Measurements from ENCODE around the gene RPL22.

Gene RPL22

DNA sequence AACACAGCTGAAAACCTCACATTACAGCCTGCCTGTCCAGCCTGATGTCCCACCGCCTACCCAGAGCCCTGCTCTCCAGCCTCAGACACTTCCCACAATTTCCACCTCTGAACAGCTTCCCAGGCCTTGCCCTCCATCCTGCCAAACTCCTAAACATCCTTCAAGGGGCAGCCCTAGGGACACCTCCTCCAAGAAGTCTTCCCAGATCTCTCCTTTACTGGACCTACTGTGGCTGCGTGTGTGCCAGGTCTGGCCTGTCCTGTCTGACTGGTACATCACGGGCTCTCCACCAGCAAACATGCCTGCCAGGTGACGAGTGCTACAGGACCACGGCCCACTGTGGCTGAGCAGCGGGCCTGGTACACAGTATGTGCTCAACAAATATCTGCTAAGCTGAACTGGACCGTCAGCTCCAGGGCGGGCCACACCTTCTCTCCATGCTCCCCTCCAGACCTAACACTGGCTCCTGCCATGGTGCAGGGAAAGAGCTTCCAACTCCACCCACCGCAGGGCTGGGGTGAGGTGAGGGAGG, 48.0 kb downstream of the RPL22 start:
- DNase-seq (ENCODE audit: low spot score) = no peak

- no peak for DNase-seq (ENCODE audit: low spot score)
Observed at GRCh38 chr1:6150006-6150938, 49.1 kb downstream of the RPL22 start.

GRCh38 chr1:6149597-6149996, 49.8 kb downstream of the RPL22 start:
- DNase-seq (ENCODE audit: low spot score) = no peak

DNA sequence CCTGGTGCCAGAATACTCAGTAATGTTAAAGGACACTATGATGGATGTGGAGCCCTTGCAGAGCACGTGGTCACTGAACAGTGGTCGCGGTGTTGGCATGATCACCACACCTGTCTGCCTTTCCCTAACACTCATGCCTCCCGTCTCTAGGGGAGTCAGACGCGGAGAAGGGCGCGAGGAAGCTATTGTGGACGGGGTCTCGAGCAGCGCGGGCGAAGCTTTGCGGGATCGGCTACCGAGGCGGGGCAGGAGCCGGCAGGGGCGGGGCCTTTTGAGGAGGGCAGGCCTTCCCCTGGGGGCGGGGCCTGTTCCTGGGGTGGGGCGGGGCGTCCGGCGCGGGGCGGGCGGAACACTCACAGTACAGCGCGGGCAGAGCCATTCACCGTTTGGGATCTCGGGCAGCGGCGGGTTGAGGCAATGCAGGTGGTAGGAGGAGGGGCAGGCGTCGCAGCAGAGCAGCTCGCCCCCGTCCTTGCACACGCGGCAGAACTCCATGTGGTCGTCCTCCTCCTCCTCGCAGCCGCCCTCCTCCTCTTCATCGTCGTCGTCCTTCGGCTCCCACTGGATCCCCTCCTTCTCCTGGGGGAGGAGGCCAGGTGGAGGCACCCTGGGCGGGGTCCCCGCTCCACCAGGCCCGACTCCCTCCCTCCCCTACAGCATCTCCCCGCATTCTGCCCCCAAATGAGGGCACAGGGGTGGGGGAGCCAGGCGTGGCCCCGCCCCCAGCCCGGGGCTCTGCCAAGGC, 50.7 kb downstream of the RPL22 start:
- peak; percentile 32 for DNase-seq (ENCODE audit: low spot score)

- DNase-seq (ENCODE audit: low spot score) = no peak
Observed at GRCh38 chr1:6145864-6146410, 53.5 kb downstream of the RPL22 start.

DNA sequence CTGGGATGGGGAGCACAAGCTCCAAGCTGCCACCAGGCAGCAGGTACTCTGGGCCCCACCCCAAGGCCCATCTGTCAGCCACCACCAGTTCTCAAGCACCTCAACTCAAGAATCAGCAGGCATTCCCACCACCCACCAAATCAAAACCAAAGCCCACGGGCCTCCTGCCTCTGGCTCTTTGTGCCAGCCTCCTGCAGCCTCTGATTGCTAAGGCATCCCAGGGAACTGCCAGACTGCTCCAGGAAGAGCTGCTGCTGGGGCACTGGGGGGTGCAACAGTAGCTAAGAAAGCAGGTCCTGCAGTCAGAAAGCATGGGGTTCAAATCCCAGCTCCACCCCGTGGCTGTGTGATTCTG, 54.0 kb downstream of the RPL22 start:
- DNase-seq (ENCODE audit: low spot score) = no peak

GRCh38 chr1:6144647-6145395, 54.6 kb downstream of the RPL22 start:
- no peak for DNase-seq (ENCODE audit: low spot score)

- DNase-seq (ENCODE audit: low spot score) = no peak
Observed at GRCh38 chr1:6144175-6144574, 55.2 kb downstream of the RPL22 start.

DNA sequence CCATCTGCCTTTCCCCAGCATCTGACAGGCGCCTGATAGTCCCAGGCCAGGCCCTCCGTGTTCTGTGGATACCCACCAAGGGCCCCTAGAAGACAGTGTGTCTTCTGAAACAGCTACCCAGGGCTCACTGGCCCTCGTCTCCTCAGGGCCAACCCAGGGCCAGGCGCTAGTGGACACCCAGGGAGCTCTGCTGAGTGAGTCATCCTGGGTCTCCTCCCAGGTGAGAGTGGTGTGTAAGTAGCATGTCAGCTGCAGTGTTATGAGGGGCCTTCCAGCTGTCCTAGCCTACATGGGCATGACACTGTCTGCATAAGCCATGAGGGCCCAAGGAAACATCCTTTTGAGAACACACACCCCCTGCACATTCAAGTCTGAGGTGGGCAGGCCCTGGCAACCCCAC, 56.0 kb downstream of the RPL22 start:
- DNase-seq (ENCODE audit: low spot score) = no peak

GRCh38 chr1:6142734-6143133, 56.7 kb downstream of the RPL22 start:
- DNase-seq (ENCODE audit: low spot score) = no peak

DNA sequence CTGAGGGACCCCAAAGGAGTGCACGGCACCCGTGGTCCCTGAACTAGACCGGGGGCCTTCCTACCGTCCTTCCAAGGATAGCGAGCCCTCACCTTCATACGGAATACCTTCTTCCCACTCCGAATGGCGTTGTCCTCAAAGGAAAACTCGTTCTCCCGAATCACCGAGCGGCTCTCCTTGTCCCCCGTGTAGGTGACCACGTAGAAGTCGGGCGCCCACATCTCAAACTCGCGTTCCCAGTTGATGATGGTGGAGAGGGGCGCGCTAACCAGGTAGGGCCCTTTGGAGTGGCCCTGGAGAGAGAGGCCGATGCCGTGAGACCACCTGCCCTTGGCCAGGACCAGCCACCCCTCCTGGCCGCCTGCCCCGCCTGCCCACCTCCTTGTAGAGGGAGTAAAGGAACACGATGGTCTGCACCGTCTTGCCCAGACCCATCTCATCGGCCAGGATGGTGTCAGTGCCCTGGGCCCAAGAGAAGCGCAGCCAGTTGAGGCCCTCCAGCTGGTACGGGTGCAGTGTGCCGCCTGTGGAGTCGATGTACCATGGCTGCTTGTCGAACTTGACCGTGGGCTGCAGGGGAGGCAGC, 57.3 kb downstream of the RPL22 start:
- DNase-seq (ENCODE audit: low spot score) = no peak

- no peak for DNase-seq (ENCODE audit: low spot score)
Observed at GRCh38 chr1:6141592-6141991, 57.8 kb downstream of the RPL22 start.

- DNase-seq (ENCODE audit: low spot score) = no peak
Observed at GRCh38 chr1:6140413-6140812, 59.0 kb downstream of the RPL22 start.

DNA sequence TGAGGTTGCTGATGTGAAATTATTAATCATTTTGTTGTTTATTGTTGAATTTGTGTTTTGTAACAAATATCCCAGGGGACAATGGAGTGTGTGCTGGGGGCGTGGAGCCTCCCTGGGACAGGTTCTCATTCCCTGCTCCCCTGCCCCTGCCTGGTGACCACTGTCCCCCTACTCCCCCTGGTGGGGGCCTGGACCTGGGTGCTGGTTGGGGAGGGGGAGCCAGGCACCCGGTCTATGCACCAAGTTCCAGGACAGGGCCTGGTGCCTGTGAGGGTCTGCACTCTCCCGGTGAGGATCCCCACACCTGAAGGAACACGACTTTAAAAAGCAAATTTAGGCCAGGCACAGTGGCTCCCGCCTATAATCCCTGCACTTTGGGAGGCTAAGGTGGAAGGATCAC, 61.6 kb downstream of the RPL22 start:
- DNase-seq (ENCODE audit: low spot score) = no peak

GRCh38 chr1:6136516-6137220, 62.7 kb downstream of the RPL22 start:
- no peak for DNase-seq (ENCODE audit: low spot score)

Data from hematopoietic multipotent progenitor cell treated with erythropoietin and hydrocortisone succinate and interleukin-3 and kit ligand, for 17 days (in vitro differentiated cells).